Memory B cell (primary cell): ENCODE data around the gene ZBTB8A.
"Not testable (repeated sequence)": the region's sequence is repeated elsewhere in the genome, so short reads cannot be mapped to it uniquely, and the experiment has no call there.

Experiments used
- ATAC-seq: fragments of 150-1000 bp; cut with Tn5 transposase; 2 replicates; pipeline ENCODE4 v1.10.0; 2021; ENCODE audit warnings: low read depth, mild to moderate bottlenecking, moderate library complexity
- DNase-seq, 2 donors: peaks; one replicate each; pipeline ENCODE4 v3.0.0; 2022; ENCODE audit warnings: low spot score in 2 of 2
- H3K27ac Mint-ChIP-seq: one replicate; pipeline ENCODE4 v1.8.0; 2022; ENCODE audit warnings: mild to moderate bottlenecking, moderate library complexity, mixed read lengths
- H3K27me3 Mint-ChIP-seq: one replicate; pipeline ENCODE4 v1.8.0; 2022; ENCODE audit warnings: mixed read lengths
- H3K36me3 Mint-ChIP-seq: one replicate; pipeline ENCODE4 v1.8.0; 2022; ENCODE audit warnings: mild to moderate bottlenecking, mixed read lengths
- H3K4me1 Mint-ChIP-seq: one replicate; pipeline ENCODE4 v1.8.0; 2022; ENCODE audit warnings: mixed read lengths
- H3K4me3 Mint-ChIP-seq: one replicate; pipeline ENCODE4 v1.8.0; 2022; ENCODE audit warnings: mild to moderate bottlenecking, moderate library complexity, mixed read lengths
- H3K9me3 Mint-ChIP-seq: one replicate; pipeline ENCODE4 v1.8.0; 2022; ENCODE audit warnings: mixed read lengths

ZBTB8A gene

GRCh38 chr1:32619701-32620485 is 80.7 kb downstream of the ZBTB8A start:
- no peaks in the 10 kb centered on the region for H3K27me3 Mint-ChIP-seq
- no peak overlapping the region for H3K27ac Mint-ChIP-seq
- H3K36me3 Mint-ChIP-seq, result peaks cover 24% of the 10 kb centered on the region
- H3K4me3 Mint-ChIP-seq, result no peak overlapping the region
- peaks cover 4% of the 10 kb centered on the region for H3K9me3 Mint-ChIP-seq
- no peak for ATAC-seq
- H3K4me1 Mint-ChIP-seq, result peaks cover 14% of the 10 kb centered on the region
- DNase-seq, result no peak

DNA sequence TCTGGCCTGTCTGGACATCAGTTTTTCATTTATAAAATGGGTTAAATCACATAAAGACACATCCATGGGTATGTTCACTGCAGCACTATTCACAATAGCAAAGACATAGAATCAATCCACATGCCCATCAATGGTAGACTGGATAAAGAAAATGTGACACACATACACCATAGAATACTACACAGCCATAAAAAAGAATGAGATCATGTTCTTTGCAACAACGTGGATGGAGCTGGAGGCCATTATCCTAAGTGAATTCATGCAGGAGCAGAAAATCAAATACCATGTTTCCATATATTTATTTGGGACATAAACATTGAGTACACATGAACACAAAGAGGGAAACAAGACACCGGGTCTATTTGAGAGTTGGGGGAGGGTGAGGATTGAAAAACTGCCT is 83.0 kb downstream of the ZBTB8A start:
- ATAC-seq, result no peak
- Mint-ChIP-seq H3K9me3 (peaks cover 4% of the 10 kb centered on the region), H3K4me3 (no peak overlapping the region), H3K27ac (no peak overlapping the region), H3K4me1 (peaks cover 14% of the 10 kb centered on the region), H3K27me3 (no peaks in the 10 kb centered on the region), H3K36me3 (peaks cover 24% of the 10 kb centered on the region)
- DNase-seq, result no peak

GRCh38 chr1:32622806-32623681 is 83.8 kb downstream of the ZBTB8A start:
- Mint-ChIP-seq H3K27ac (peak overlapping the region; percentile 79), H3K4me3 (no peak overlapping the region), H3K4me1 (peaks cover 17% of the 10 kb centered on the region), H3K36me3 (peaks cover 22% of the 10 kb centered on the region), H3K27me3 (no peaks in the 10 kb centered on the region), H3K9me3 (peaks cover 4% of the 10 kb centered on the region)
- ATAC-seq (no peak), DNase-seq (no peak)

DNA sequence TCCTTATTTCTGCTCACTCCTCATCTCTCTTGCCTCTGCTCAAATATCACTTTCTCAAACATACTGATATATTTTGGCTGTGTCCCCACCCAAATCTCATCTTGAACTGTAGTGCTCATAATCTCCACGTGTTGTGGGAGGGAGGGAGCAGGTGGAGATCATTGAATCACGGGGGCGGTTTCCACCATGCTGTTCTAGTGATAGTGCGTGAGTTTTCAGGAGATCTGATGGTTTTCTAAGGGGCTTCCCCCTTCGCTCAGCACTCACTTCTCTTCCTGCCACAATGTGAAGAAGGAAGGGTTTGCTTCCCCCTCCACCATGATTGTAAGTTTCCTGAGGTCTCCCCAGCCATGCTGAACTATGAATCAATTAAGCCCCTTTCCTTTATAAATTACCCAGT is 84.5 kb downstream of the ZBTB8A start:
- Mint-ChIP-seq H3K27me3 (no peaks in the 10 kb centered on the region), H3K9me3 (peaks cover 4% of the 10 kb centered on the region), H3K27ac (peak overlapping the region; percentile 79), H3K4me3 (no peak overlapping the region), H3K36me3 (peaks cover 22% of the 10 kb centered on the region), H3K4me1 (peaks cover 17% of the 10 kb centered on the region)
- ATAC-seq (peak; percentile 60), DNase-seq (no peak)

- Mint-ChIP-seq H3K4me1 (peaks cover 17% of the 10 kb centered on the region), H3K4me3 (no peak overlapping the region), H3K9me3 (peaks cover 4% of the 10 kb centered on the region), H3K27ac (no peak overlapping the region), H3K27me3 (no peaks in the 10 kb centered on the region), H3K36me3 (peaks cover 20% of the 10 kb centered on the region)
- DNase-seq (no peak), ATAC-seq (no peak)
Observed at GRCh38 chr1:32626176-32626575, 86.9 kb downstream of the ZBTB8A start.

GRCh38 chr1:32627596-32628162 is 88.5 kb downstream of the ZBTB8A start:
- Mint-ChIP-seq H3K27me3 (no peaks in the 10 kb centered on the region), H3K36me3 (peaks cover 15% of the 10 kb centered on the region), H3K27ac (peak overlapping the region; percentile 25), H3K4me3 (peak overlapping the region; percentile 27), H3K4me1 (peaks cover 17% of the 10 kb centered on the region), H3K9me3 (peaks cover 1% of the 10 kb centered on the region)
- DNase-seq, result peak in 1 of 2 donors; percentile 7
- ATAC-seq, result peak; percentile 88

DNA sequence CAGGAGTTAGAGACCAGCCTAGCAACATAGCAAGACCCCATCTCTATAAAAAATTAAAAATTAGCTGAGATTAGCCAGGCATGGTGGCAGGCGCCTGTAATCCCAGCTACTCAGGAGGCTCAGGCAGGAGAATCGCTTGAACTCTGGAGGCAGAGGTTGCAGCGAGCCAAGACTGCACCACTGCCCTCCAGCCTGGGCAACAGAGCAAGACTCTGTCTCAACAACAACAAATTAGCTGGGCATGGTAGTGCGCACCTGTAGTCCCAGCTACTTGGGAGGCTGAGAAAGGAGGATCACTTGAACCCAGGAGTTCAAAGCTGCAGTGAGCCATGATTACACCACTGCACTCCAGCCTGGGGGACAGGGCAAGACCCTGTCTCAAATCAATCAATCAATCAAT is 90.9 kb downstream of the ZBTB8A start:
- peaks cover 11% of the 10 kb centered on the region for H3K36me3 Mint-ChIP-seq
- not testable (repeated sequence) for DNase-seq, H3K9me3 Mint-ChIP-seq, H3K4me3 Mint-ChIP-seq, ATAC-seq, H3K27me3 Mint-ChIP-seq, H3K4me1 Mint-ChIP-seq, H3K27ac Mint-ChIP-seq

- no peaks in the 10 kb centered on the region for H3K9me3 Mint-ChIP-seq
- H3K27me3 Mint-ChIP-seq, result no peaks in the 10 kb centered on the region
- ATAC-seq (no peak), DNase-seq (no peak)
- H3K4me1 Mint-ChIP-seq, result peaks cover 3% of the 10 kb centered on the region
- peaks cover 16% of the 10 kb centered on the region for H3K36me3 Mint-ChIP-seq
- no peak overlapping the region for H3K27ac Mint-ChIP-seq
- H3K4me3 Mint-ChIP-seq, result no peak overlapping the region
Observed at GRCh38 chr1:32632829-32633228, 93.6 kb downstream of the ZBTB8A start.

GRCh38 chr1:32635508-32636277 is 96.5 kb downstream of the ZBTB8A start:
- Mint-ChIP-seq H3K27ac (peak overlapping the region; percentile 62), H3K36me3 (peaks cover 16% of the 10 kb centered on the region), H3K9me3 (no peaks in the 10 kb centered on the region), H3K4me3 (no peak overlapping the region), H3K4me1 (peaks cover 3% of the 10 kb centered on the region), H3K27me3 (no peaks in the 10 kb centered on the region)
- ATAC-seq (no peak), DNase-seq (no peak)

DNA sequence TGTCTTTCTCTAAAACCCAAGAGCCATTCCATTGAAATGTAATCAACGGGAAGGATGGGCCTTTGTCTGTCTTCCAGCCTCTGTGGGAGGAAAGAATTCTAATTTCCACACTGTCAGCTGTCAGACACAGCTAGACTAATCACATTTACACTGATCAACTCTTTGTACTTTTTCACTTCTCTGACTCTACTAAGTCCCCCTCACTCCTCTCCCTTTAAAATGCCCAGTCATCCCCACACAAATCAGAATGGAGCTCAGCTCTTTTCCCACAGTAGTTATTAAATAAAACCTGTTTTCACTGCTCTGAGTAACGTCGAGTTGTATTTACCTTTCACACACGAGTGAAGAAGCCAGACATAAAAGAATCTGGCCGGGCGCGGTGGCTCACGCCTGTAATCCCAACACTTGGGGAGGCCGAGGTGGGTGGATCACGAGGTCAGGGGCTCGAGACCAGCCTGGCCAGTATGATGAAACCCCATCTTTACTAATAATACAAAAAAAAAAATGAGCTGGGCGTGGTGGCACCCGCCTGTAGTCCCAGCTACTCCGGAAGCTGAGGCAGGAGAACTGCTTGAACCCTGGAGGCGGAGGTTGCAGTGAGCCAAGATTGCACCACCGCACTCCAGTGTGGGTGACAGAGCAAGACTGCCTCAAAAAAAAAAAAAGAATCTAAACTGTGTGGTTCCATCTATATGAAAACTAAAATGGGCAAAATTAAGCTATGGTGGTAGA is 97.9 kb downstream of the ZBTB8A start:
- peaks cover 16% of the 10 kb centered on the region for H3K36me3 Mint-ChIP-seq

GRCh38 chr1:32639489-32640075 is 100.4 kb downstream of the ZBTB8A start:
- no peak for DNase-seq
- Mint-ChIP-seq H3K36me3 (peaks cover 8% of the 10 kb centered on the region), H3K27ac (no peak overlapping the region), H3K27me3 (no peaks in the 10 kb centered on the region), H3K9me3 (no peaks in the 10 kb centered on the region), H3K4me1 (peaks cover 3% of the 10 kb centered on the region), H3K4me3 (no peak overlapping the region)
- no peak for ATAC-seq

More for the DNA sequence above, 97.9 kb downstream of the ZBTB8A start:
- Mint-ChIP-seq H3K4me1 (peaks cover 3% of the 10 kb centered on the region), H3K27me3 (no peaks in the 10 kb centered on the region), H3K4me3 (no peak overlapping the region), H3K27ac (no peak overlapping the region), H3K9me3 (no peaks in the 10 kb centered on the region)
- no peak for DNase-seq
- ATAC-seq, result no peak

DNA sequence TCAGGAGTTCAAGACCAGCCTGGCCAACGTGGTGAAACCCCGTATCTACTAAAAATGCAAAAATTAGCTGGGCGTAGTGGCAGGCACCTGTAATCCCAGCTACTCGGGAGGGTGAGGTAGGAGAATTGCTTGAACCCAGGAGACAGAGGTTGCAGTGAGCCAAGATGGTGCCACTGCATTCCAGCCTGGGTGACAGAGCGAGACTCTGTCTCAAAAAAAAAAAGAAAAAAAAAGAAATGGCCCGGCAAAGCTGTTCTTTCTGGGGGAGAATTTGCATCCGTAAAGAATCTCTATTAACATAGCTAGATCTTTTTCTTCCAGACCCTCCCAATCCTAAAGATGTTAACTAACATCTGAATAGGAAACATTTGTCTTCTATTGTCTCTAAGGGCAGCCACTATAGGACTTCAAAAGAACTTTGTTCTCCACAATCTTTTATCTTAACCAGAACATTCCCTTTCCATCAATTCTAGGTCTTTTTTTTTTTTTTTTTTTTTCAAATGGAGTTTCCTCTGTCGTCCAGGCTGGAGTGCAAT is 103.1 kb downstream of the ZBTB8A start:
- DNase-seq, H3K4me3 Mint-ChIP-seq, H3K27me3 Mint-ChIP-seq, H3K9me3 Mint-ChIP-seq, H3K4me1 Mint-ChIP-seq, H3K27ac Mint-ChIP-seq, ATAC-seq, H3K36me3 Mint-ChIP-seq: not testable (repeated sequence)

GRCh38 chr1:32644426-32644825 is 105.2 kb downstream of the ZBTB8A start:
- no peak overlapping the region for H3K4me3 Mint-ChIP-seq
- H3K36me3 Mint-ChIP-seq, result peaks cover 4% of the 10 kb centered on the region
- H3K27ac Mint-ChIP-seq, result no peak overlapping the region
- DNase-seq (no peak), ATAC-seq (no peak)
- H3K9me3 Mint-ChIP-seq, result no peaks in the 10 kb centered on the region
- peaks cover 13% of the 10 kb centered on the region for H3K4me1 Mint-ChIP-seq
- H3K27me3 Mint-ChIP-seq, result no peaks in the 10 kb centered on the region
